GDM1 (cell line): ENCODE data around the gene NDUFB5.

ENCODE experiments used
- DNase-seq: peaks from one replicate; lab custom pipeline; 2025; lab: John Stamatoyannopoulos, UW

The NDUFB5 gene

GRCh38 chr3:179604321-179605078 is at the start of gene NDUFB5, which contains the start of gene MRPL47:
Gene NDUFB5, plus strand, starts transcription at chr3:179604794. Its CDS starts 22 bp downstream, at chr3:179604816.
Gene MRPL47, minus strand, starts transcription at chr3:179604638. Its CDS starts 14 bp downstream, at chr3:179604624.
- DNase-seq: peak; percentile 91

- peak; percentile 48 for DNase-seq
Measured at GRCh38 chr3:179558742-179559364, 45.7 kb upstream of the NDUFB5 start.

GRCh38 chr3:179560791-179561190 is 43.8 kb upstream of the NDUFB5 start:
- no peak for DNase-seq

GRCh38 chr3:179562591-179563270 is 41.9 kb upstream of the NDUFB5 start, which contains the start of gene ACTL6A:
Gene ACTL6A, plus strand, starts transcription at chr3:179562926. Its CDS starts 167 bp downstream, at chr3:179563093.
- peak; percentile 99 for DNase-seq

- peak; percentile 37 for DNase-seq
Measured at GRCh38 chr3:179563271-179563783, 41.3 kb upstream of the NDUFB5 start.

GRCh38 chr3:179565496-179565895 is 39.1 kb upstream of the NDUFB5 start:
- no peak for DNase-seq

GRCh38 chr3:179580992-179581391 is 23.6 kb upstream of the NDUFB5 start:
- DNase-seq: no peak

GRCh38 chr3:179589143-179589542 is 15.5 kb upstream of the NDUFB5 start:
- no peak for DNase-seq

GRCh38 chr3:179590669-179591068 is 13.9 kb upstream of the NDUFB5 start:
- DNase-seq: no peak

- no peak for DNase-seq
Measured at GRCh38 chr3:179591313-179591712, 13.3 kb upstream of the NDUFB5 start.

GRCh38 chr3:179599531-179599930 is 5.1 kb upstream of the NDUFB5 start:
- DNase-seq: no peak

- no peak for DNase-seq
Measured at GRCh38 chr3:179603321-179603720, 1.3 kb upstream of the NDUFB5 start.

GRCh38 chr3:179603831-179604230 is 763 bp upstream of the NDUFB5 start:
- DNase-seq: no peak

GRCh38 chr3:179606534-179607085 is 2.0 kb downstream of the NDUFB5 start:
- DNase-seq: no peak

- DNase-seq: no peak
Measured at GRCh38 chr3:179608931-179609720, 4.5 kb downstream of the NDUFB5 start.

GRCh38 chr3:179610066-179610465 is 5.5 kb downstream of the NDUFB5 start:
- no peak for DNase-seq

- DNase-seq: no peak
Measured at GRCh38 chr3:179613807-179614206, 9.2 kb downstream of the NDUFB5 start.

GRCh38 chr3:179615458-179616173 is 11.0 kb downstream of the NDUFB5 start:
- DNase-seq: no peak

- DNase-seq: no peak
Measured at GRCh38 chr3:179622023-179622422, 17.4 kb downstream of the NDUFB5 start.

- no peak for DNase-seq
Measured at GRCh38 chr3:179624451-179624850, 19.9 kb downstream of the NDUFB5 start.
